IPS DF 4.7 (cell line): ENCODE measurements around the gene CDC37.
"Not testable (repeated sequence)": the region's sequence is repeated elsewhere in the genome, so short reads cannot be mapped to it uniquely, and the experiment has no call there.

Source experiments
- DNase-seq: peaks from one replicate; pipeline ENCODE4 v3.0.0-alpha.2; 2013; ENCODE audit warnings: low spot score; ENCODE audit errors: extremely low read depth

The CDC37 gene

DNA sequence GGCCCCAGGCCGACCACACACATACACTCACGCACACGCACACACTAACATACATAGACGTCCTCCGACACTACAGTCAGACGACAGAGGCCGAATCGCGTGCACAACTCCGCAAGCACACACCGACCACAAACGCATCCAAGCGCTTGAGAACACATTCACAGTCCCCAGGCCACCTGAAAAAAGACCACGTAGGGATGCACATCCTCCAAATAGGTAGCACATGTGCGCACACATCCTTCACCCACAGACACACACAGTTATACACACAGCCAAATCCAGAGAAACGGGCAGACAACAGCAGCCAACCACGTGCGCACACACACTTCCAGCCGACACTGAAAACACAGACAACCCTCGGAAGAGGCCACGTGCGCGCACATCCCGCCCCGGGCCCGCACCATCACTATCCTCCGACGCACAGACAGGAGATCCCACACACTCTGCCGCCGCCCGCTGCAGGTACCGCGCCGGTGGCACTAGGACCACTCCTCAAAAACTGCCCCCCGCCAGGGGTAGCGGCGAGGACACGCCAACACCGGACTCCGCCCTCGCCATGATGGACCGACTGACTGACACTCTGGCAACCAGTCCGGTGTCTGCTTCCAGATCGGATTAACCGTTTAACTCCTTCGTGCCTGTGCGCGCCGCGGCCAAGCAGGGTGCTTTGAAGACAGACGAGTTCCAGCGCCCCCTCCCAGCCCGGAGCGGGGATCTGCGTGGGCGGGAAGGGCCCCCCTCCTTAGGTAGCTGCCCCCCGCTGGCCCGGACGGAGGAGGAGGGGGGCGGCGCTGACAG is 16.5 kb upstream of the CDC37 start:
- no peak for DNase-seq

DNA sequence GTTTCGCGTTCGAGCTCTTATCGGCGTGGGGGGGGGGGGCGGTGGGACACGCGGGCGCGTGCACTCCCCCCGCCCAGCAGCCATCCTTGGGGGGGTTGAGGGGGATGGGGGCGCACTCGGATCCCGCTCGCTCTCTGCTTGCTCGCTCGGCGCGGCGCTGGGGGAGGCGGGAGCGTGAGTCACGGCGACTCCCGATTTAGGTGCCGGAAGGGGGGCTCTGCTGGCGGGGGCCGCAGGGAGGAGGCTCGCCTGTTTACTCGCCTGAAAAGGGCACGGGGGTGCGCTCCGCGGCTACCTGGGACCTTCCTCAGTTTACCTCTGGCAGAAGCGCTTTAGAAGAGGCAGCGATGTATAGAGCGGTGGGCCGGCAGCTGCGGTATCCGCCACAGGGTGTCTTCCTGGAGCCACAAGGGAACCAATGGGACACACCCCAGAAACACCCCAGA is 15.9 kb upstream of the CDC37 start:
- DNase-seq = no peak

- DNase-seq = no peak
Observed at GRCh38 chr19:10418485-10419199, 15.3 kb upstream of the CDC37 start.

DNA sequence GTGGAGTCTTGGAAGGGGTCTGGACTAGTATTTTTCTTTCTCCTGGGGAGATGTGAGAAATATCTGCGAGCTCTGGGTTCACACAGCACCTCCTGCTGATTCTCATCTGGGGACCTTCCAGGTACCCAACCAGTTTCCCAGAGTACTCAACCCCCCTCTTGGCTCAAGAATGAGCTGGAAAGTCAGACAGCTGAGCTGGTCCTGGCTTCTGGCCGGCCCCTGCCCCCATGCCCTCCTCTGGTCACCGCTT is 14.8 kb upstream of the CDC37 start:
- no peak for DNase-seq

GRCh38 chr19:10417541-10418234 is 14.3 kb upstream of the CDC37 start:
- DNase-seq = no peak

DNA sequence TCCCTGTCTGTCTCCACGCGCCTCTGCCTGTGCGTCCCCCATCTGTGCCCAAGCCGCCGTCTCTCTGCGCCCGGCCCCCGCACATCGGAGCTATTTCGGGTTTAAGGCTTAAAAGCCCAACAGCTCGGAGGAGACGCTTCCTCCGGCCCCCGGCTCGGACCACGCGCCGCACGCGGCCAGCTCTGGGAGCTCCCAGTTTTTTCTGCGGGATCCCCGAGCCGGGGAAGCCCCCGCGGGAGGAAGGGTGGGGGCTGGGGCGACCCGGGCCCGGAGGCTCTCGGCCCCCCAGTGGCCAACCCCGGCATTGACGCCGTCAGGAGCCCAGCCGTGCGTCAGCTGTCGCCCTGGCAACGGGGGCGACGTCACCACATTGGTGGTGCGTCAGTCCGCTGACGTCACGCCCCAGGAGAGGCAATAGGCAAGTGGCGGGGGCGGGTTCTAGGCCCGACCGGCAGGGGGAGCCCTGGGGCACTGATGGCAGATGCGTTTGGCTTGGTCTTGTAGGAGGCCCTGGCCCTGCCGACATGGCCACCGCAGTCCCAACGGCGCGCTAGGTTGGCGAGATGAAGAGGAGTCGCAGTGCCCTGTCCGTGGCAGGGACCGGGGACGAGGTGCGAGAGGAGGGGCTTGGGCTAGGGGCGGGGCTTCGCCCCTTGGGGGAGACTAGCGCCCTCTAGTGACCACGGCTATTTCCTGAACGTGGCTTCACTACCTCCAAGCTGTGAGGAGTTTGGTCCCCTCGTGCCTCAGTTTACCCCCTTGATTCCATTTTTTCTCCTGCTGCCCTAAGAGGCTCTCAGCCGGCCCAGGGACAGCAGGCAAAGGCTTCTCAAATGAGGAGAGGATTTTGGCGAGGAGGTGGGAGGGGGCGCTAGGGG is 13.3 kb upstream of the CDC37 start:
- no peak for DNase-seq

- no peak for DNase-seq
Observed at GRCh38 chr19:10416083-10416379, 12.7 kb upstream of the CDC37 start.

DNA sequence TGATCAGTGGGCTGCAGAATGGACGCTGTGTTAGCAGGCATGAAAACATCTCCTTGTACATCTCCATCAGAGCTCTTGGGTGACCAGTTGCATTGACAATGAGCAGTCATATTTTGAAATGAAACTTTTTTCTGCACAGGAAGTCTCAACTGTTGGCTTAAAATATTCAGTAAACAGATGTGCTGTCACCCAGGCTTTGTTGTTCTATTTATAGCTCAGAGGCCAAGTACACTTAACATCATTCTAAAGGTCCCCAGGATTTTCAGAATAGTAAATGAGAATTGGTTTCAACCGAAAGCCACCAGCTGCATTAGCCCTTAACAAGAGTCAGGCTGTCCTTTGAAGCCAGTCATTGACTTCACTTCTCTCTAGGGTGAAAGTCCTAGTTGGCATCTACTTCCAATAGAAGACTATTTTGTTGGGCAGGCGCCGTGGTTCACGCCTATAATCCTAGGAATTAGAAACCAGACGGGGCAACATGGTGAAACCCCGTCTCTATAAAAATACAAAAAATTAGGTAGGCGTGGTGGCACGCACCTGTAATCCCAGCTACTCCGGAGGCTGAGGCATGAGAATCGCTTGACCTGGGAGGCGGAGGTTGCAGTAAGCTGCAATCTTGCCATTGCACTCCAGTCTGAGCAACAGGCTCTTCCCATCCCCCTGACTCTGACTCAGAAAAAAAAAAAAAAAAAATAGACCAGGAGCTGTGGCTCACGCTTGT is 9.1 kb upstream of the CDC37 start:
- DNase-seq = no peak

GRCh38 chr19:10411224-10411623 is 7.9 kb upstream of the CDC37 start:
- DNase-seq = not testable (repeated sequence)

DNA sequence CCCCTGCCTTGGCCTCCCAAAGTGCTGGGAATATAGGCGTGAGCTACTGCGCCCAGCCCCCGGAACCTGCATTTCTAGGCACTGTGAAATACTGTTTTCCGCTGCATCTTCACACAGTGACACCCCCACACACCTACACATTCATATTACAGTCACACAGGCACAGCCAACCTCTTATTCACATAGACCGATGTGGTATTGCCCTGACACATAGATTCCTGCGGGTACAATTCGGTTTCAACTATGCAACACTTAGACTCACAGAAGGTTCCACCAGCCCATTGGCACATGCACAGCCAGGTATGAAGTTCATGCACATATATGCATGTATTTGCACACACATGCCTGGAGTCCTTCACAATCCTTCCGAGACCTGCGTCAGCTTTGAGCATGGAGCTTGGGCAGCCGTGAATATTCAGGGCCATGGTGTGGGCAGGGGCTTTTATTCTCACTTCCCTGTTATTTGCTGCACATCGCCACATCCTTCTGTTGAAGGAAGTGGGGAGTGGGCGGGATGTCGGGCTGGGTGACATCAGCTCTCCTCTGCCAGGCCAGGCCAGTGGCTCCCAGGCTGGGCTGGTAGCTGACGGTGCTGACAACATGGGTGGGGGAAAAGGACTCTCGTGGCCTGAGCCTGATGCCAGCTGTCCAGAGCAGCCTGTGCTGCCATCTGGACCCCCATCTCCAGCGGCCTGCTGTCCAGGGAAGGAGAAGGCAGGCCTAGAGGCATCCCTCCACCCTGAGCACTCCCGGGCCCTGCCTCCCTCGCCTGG is 5.4 kb upstream of the CDC37 start:
- no peak for DNase-seq

DNA sequence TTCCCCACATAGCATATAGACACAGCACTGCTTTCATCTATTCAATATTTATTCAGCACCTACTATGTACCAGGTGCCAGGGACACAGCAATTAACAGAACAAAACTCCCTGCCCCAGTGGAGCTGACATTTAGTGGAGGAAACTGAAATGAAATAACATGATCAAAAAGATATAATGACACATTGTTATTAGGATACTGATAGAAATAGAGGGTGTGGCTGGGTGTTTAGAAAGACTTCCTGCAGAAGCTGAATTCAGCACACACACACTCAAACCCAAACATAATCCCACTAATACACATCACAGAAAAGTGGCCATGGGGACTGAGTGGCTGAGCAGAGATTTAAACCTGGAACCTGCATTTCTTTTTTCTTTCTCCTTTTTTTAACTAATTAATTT is 3.8 kb upstream of the CDC37 start:
- no peak for DNase-seq

DNA sequence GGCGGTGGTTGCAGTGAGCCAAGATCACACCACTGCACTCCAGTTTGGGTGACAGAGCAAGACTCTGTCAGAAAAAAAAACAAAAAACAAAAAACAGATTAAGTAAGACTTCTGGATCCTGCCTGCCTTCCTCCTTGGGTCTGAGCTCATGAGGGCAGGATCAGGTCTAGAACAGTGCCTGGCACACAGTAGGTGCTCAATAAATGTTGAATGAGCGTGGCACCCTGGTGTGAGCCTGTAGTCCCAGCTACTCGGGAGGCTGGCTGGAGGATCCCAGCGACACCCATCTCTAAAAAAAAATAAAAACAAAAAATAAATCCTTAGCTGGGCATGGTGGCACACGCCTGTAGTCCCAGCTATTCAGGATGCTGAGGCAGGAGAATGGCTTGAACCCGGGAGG is 2.8 kb upstream of the CDC37 start:
- DNase-seq = no peak

GRCh38 chr19:10404888-10405820 is 1.8 kb upstream of the CDC37 start:
- DNase-seq = no peak

DNA sequence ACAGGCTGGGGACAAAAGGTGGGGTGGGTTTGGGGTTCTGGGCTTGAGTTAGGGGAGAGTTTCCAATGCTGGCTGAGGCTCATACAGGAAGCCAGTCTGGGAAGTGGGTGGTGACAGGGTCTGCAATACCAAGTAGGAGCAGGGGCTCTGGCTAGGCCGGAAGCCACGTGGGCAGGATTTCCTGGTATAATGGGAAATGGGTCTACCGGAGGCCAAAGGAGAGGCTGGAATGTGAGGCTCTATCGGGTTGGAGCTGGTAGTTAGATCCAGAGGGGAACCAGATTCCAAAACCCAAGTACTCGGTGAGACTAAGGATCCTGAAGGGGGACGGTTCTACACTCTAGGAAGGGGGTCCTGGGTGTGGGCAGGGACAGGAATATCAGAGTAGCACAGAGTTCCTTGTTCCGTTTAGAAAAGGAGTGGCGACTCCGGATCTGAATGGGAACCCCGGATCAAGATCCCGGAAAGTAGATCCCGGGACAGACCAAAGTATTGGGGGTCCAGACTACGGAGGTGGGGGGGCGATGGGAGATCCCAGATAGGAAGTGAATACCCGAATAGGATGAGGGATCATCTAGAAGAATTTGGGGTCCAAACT is 802 bp downstream of the CDC37 start:
- no peak for DNase-seq

GRCh38 chr19:10399878-10400277 is 3.5 kb downstream of the CDC37 start:
- DNase-seq = no peak

GRCh38 chr19:10399340-10399739 is 4.0 kb downstream of the CDC37 start:
- DNase-seq = not testable (repeated sequence)

- DNase-seq = no peak
Observed at GRCh38 chr19:10398819-10399218, 4.5 kb downstream of the CDC37 start.

- no peak for DNase-seq
Observed at GRCh38 chr19:10395917-10396316, 7.4 kb downstream of the CDC37 start.

DNA sequence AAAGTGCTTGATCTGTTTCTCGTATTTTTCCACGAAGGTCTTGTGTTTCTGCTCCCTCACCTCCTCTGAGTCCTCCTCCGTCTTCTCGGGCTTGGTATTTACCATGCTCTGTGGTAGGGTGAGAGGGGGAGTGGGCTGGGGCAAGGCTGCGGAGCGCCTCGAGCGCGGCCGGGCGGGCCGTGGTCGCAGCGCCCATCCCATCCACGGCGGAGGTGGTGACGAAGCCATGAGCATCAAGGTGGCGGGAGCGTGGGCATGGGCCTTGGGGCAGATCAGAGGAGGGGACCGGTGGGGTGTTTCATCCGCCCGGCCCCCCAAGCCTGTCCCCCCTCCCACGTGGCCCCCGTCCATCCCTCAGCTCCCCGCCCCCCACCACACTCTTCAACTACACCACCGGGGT is 7.9 kb downstream of the CDC37 start:
- no peak for DNase-seq
